Smooth muscle cell (in vitro differentiated cells): ENCODE results near the gene SIRPD. TPM values are rescaled to one million over a fixed set of nuclear protein-coding genes. Genes with fewer than 3 reads are reported as not detected.

Source experiments
- DNase-seq: peaks from one replicate; lab custom pipeline; 2025; ENCODE audit not compliant: unreplicated experiment; lab: John Stamatoyannopoulos, UW
- H2AFZ ChIP-seq: fragments of 200-600 bp; sonication (generic); 2 replicates; pipeline ENCODE4 v1.6.0; 2016; ENCODE audit warnings: antibody characterized with exemption, low read depth, mild to moderate bottlenecking
- H3F3A ChIP-seq: fragments of 200-600 bp; sonication (generic); 2 replicates; pipeline ENCODE4 v1.6.0; 2017; ENCODE audit warnings: antibody characterized with exemption, low read depth
- H3K27ac ChIP-seq: fragments of 200-600 bp; sonication (generic); 2 replicates; pipeline ENCODE4 v1.5.1; 2016; ENCODE audit warnings: low read depth, mild to moderate bottlenecking
- H3K27me3 ChIP-seq: fragments of 200-600 bp; sonication (generic); 2 replicates; pipeline ENCODE4 v1.6.1; 2016; ENCODE audit warnings: low read depth, mild to moderate bottlenecking
- H3K36me3 ChIP-seq: fragments of 200-600 bp; sonication (generic); 2 replicates; pipeline ENCODE4 v1.5.1; 2016; ENCODE audit warnings: low read depth
- H3K4me1 ChIP-seq: fragments of 200-600 bp; sonication (generic); 2 replicates; pipeline ENCODE4 v1.5.1; 2016; ENCODE audit warnings: low read depth
- H3K4me2 ChIP-seq: fragments of 200-600 bp; sonication (generic); 2 replicates; pipeline ENCODE4 v1.6.0; 2016; ENCODE audit warnings: mild to moderate bottlenecking
- H3K4me3 ChIP-seq: fragments of 200-600 bp; sonication (generic); 2 replicates; pipeline ENCODE4 v1.5.1; 2016; ENCODE audit warnings: mild to moderate bottlenecking
- H3K79me2 ChIP-seq: fragments of 200-600 bp; sonication (generic); 2 replicates; pipeline ENCODE4 v1.6.0; 2016; ENCODE audit warnings: low read depth, mild to moderate bottlenecking
- H3K9ac ChIP-seq: fragments of 200-600 bp; sonication (generic); 2 replicates; pipeline ENCODE4 v1.6.0; 2016; ENCODE audit warnings: low read depth
- H3K9me3 ChIP-seq: fragments of 200-600 bp; sonication (generic); replicated peaks from 2 replicates; pipeline ENCODE4 v1.5.1; 2016; ENCODE audit warnings: low read depth
- H4K20me1 ChIP-seq: fragments of 200-600 bp; sonication (generic); 2 replicates; pipeline ENCODE4 v1.6.0; 2016; ENCODE audit warnings: low read depth
- CTCF ChIP-seq: fragments of 200-600 bp; sonication (generic); IDR thresholded peaks from 2 replicates; pipeline ENCODE4 v1.5.1; 2017; ENCODE audit warnings: borderline replicate concordance, mild to moderate bottlenecking, antibody characterized with exemption; ENCODE audit not compliant: insufficient read depth, poor library complexity, severe bottlenecking
- WGBS: methylation state at CpG from one replicate; pipeline ENCODE4 v1.1.7; 2016; ENCODE audit warnings: low lambda C conversion rate; 5-methylcytosine and 5-hydroxymethylcytosine counted together
- polyA plus RNA-seq: library from polyadenylated mRNA; unstranded; fragments of >200 nt; fragmentation: Nextera tagmentation; extraction: Ambion mirVana; gene quantifications from 2 replicates; pipeline ENCODE4 v1.2.1, GENCODE V29; 2016
- total RNA-seq: library from RNA; depleted of rRNA; stranded (reverse); fragments of >200 nt; gene quantifications from 2 replicates; pipeline ENCODE4 v1.2.3, GENCODE V29; 2014

Gene SIRPD
- total and polyA plus RNA-seq, 2 experiments from 2014 or later, result not detected

- no peak overlapping the region for H2AFZ ChIP-seq
- no peaks in the 10 kb centered on the region for H3K27me3 ChIP-seq
- DNase-seq, result no peak
Measured at GRCh38 chr20:1555952-1556351, 1.6 kb downstream of the SIRPD start.

GRCh38 chr20:1539816-1540419 lies 17.6 kb downstream of the SIRPD start:
- WGBS, result 93% methylated on average over 1 of the region's 1 CpG
- Histone ChIP-seq H3K27ac (no peak overlapping the region), H3K9ac (no peak overlapping the region), H3K79me2 (no peaks in the 10 kb centered on the region), H3K9me3 (no peaks in the 10 kb centered on the region), H3K4me1 (no peaks in the 10 kb centered on the region), H3K27me3 (no peaks in the 10 kb centered on the region), H3K4me2 (no peak overlapping the region), H4K20me1 (no peaks in the 10 kb centered on the region), H3K4me3 (no peak overlapping the region), H3K36me3 (no peaks in the 10 kb centered on the region), H2AFZ (no peak overlapping the region), H3F3A (no peaks in the 10 kb centered on the region)
- no peak for DNase-seq
- no peak for TF ChIP-seq CTCF

More at GRCh38 chr20:1555952-1556351, 1.6 kb downstream of the SIRPD start:
- no peak overlapping the region for H3K4me2 ChIP-seq
- H3K4me3 ChIP-seq, result no peak overlapping the region
- H3F3A ChIP-seq, result no peaks in the 10 kb centered on the region
- H3K4me1 ChIP-seq, result no peaks in the 10 kb centered on the region
- H4K20me1 ChIP-seq, result no peaks in the 10 kb centered on the region
- no peak overlapping the region for H3K9ac ChIP-seq
- H3K79me2 ChIP-seq, result no peaks in the 10 kb centered on the region
- no peak overlapping the region for H3K27ac ChIP-seq
- no peaks in the 10 kb centered on the region for H3K36me3 ChIP-seq
- no peak for TF ChIP-seq CTCF
- H3K9me3 ChIP-seq, result no peaks in the 10 kb centered on the region

GRCh38 chr20:1538655-1539054 lies 18.9 kb downstream of the SIRPD start:
- Histone ChIP-seq H3K4me2 (no peak overlapping the region), H3K27ac (no peak overlapping the region), H3K9ac (no peak overlapping the region), H3K79me2 (no peaks in the 10 kb centered on the region), H3K9me3 (no peaks in the 10 kb centered on the region), H3F3A (no peaks in the 10 kb centered on the region), H4K20me1 (no peaks in the 10 kb centered on the region), H2AFZ (no peak overlapping the region), H3K4me1 (no peaks in the 10 kb centered on the region), H3K27me3 (no peaks in the 10 kb centered on the region), H3K4me3 (no peak overlapping the region), H3K36me3 (no peaks in the 10 kb centered on the region)
- no peak for TF ChIP-seq CTCF
- DNase-seq, result no peak

- Histone ChIP-seq H3F3A (no peaks in the 10 kb centered on the region), H3K4me2 (no peak overlapping the region), H2AFZ (no peak overlapping the region), H3K36me3 (no peaks in the 10 kb centered on the region), H3K27me3 (no peaks in the 10 kb centered on the region), H3K4me1 (no peaks in the 10 kb centered on the region), H3K79me2 (no peaks in the 10 kb centered on the region), H3K9me3 (no peaks in the 10 kb centered on the region), H3K9ac (no peak overlapping the region), H4K20me1 (no peaks in the 10 kb centered on the region), H3K27ac (no peak overlapping the region), H3K4me3 (no peak overlapping the region)
- DNase-seq, result no peak
- no peak for TF ChIP-seq CTCF
- 75% methylated on average over 4 of the region's 4 CpGs for whole genome bisulfite sequencing
Measured at GRCh38 chr20:1537731-1538058, 19.8 kb downstream of the SIRPD start.
